CD4-positive, alpha-beta T cell treated with Interleukin-15 for 4 hours (primary cell): ENCODE data around the gene SF3A1.

Experiments used
- DNase-seq: peaks from one replicate; pipeline ENCODE4 v3.0.0-alpha.2; 2020; ENCODE audit warnings: low spot score

SF3A1 gene

DNA sequence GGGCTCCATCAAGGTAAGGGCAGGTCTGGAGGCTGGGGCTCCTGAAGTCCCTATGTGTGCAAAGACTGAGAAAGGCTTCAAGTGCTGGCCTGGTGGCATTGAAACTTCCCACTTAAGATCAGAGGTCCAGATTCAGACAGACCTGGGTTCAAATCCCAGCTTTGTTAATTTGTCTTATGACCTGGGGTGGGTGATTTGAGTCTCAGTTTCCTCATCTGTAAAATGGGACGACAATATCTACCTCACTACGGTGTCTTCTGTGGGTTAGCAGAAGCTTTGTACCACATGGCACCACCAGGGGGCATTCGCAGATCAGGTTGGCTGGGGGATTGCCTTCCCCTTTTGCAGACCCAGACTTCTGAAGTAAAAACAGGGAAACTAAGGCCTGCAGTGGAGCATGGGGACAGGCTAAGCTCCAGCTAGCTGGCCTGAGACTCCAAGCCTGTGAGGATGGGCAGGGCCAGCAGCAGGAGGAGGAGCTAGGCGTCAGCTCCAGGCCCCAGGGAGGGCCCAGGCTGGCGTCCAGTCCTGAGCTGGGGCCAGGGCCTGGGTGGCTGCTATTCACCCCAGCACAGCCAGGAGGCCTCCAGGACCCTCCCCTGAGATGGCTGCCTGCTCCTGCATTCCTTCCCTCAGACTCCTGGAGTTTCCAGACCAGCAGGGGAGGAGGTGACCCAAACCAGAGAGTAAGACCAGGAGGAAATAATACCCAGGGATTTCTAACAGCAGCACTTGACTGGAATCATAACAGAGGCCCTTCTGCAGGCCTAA is 68.9 kb downstream of the SF3A1 start:
- peak; percentile 90 for DNase-seq

DNA sequence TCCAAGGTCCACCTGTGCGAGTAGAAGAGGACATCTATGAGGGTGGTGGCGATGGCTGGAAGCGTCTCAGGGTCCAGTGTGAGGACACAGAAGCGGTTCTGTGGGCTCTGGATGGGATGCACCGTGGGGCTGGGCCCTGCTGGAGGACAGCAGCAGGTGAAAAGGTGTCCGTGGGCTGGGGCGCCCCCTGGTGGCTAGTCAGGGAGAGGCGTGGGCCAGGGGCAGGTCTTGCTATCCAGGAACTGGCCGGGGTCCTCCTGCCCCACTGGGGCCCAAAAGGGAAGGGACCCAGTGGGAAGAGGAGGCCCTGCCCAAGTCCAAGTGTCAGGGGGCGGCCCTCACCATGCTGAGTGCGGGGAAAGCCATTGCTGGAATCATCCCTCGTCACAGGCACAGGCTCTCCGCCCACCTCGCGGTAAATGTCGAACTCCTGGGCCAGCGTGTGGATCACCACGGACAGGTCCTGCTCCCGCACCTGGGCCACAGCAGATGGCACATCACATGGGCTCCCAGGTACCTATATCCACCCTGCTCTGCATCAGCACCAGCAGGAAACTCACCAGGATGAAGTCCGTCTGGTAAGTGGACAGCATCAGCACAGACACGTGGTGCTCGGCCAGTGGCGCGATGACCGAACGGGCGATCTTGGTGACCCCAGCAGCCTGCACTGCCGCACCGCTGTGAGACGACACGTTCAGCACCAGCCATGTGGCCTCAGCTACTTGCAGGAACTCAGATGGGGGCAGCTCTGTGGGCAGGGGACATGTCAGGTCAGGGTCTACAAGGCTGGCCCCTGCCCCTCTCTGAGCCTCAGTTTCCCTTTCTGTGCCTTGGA is 69.7 kb downstream of the SF3A1 start:
- DNase-seq: peak; percentile 86

GRCh38 chr22:30286331-30286730 is 70.4 kb downstream of the SF3A1 start:
- DNase-seq: no peak

DNA sequence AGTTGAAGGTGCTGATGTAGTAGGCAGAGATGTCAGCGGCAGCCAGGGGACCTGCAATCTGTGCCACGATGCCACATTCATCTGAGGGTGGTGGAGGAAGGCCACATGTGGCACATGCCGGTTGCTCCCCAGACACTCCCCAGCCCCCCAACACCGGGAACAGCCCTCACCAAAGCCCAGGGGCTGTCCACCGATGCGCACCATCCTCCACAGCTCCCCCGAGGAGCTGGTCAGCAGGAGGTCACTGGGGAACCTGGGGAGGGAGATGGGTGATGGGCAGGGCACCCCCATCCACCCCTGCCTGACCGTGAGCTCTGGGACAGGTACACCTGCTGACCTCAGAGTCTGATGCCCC is 70.9 kb downstream of the SF3A1 start:
- no peak for DNase-seq

- DNase-seq: no peak
Measured at GRCh38 chr22:30285176-30285845, 71.4 kb downstream of the SF3A1 start.

GRCh38 chr22:30284666-30285065 is 72.0 kb downstream of the SF3A1 start:
- DNase-seq: no peak

GRCh38 chr22:30284172-30284571 is 72.5 kb downstream of the SF3A1 start:
- DNase-seq: no peak

GRCh38 chr22:30283342-30283741 is 73.4 kb downstream of the SF3A1 start:
- DNase-seq: no peak

DNA sequence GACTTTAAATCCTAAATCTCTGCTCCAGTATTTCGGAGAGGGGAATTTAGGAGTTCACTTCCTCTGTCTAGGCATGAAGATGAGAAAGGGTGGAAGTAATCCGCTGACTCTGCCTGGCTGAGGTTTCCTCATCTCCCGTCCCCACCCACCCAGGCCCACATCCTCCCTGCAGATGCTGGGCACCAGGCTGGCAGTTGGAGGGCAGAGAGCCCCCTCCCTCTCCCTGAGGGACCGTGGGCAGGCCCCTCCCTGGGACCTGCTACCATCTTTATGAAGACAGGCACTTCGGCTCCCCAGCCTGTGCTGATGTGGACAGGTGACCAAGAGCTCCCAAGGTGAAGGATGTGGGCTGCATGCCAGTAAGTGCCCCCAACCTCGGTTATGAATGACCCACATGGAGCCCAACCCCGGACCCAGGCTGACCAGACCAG is 74.1 kb downstream of the SF3A1 start:
- no peak for DNase-seq
